SKM-1 (cell line): ENCODE measurements around the gene TMPRSS13.
"Not testable (repeated sequence)": the region's sequence is repeated elsewhere in the genome, so short reads cannot be mapped to it uniquely, and the experiment has no call there.

Source experiments
- DNase-seq: peaks from one replicate; lab custom pipeline; 2025; ENCODE audit not compliant: unreplicated experiment; lab: John Stamatoyannopoulos, UW

Gene TMPRSS13

DNA sequence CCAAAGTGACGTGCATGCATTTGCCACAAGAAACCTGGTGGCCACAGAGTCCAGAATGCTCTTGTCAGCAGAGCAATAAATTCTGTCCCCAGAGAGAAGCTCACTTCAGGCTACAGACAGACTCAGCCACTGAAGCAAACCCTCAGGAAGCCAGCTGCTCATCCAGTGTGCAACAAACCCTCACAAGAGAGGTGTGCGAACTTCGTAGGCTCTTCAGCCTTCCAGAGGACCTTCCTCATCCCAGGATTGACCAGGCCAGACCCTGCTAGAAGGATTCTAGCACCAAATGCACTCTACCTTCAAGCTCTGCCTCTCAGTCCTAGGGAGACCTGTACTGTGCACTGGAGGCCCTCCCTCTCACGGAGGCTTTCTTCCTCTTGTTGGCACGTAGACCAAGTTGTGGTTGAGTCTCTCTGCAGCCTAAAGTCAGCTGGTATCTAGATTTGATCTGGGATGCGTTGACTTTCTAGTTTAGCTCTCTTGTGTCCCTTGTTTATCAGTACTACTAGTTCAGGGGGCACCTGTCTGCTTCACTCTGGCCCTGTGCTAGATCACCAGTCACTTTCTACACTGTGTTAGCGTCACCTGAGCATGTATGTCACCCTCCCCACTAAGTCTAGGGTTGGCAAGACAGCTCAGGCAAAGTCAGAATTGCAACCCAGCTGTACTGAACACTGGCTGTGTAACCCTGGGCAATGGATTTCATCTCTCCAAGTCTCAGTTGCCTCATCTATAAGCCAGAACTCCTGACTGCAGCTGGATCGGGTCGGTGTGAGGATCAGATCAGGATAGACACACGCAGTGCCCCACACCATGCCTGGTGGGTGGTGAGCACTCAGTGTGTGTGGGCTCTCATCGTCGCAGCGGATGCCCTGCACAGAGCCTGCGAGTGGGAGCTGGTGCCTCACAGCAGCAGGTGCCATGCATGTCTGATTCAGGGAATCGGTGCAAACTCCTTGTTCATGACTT, 22.1 kb upstream of the TMPRSS13 start:
- no peak for DNase-seq

DNA sequence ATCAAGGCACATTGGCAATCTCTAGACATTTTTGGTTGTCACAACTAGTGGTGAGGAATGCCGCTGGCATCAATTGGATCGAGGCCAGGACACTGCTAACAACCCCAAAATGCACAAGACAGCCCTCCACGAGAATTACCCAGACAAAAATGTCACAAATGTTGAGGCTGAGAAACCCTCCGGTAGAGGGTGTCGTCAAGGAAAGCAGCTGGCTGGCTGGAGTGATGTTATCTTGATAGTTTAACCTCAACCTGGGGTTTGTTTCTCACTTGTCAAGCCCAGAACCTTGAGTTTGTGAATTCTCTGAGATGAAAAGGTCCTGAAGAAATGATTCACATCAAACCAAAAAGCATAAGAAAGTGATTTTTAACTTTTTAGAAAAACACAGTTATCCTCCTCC, 21.1 kb upstream of the TMPRSS13 start:
- DNase-seq = no peak

DNA sequence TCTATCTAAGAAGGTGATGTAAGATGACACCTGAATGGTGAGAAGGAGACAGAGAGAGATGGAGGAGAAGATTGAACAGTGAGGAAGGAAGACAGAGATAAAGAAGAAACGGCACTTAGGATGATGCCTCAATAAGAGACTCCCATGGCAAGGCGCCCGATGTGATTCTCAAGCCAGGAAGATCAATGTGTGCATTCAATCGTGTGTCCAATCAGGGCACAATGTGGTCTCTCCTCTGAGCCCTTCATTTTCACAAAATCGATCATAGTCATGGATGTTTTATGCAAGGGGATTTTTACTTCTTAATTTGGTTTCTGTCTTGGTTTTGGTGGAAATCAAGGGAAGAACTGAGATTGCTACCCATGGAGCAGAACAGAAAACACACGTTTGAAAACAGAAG, 19.9 kb upstream of the TMPRSS13 start:
- no peak for DNase-seq

DNA sequence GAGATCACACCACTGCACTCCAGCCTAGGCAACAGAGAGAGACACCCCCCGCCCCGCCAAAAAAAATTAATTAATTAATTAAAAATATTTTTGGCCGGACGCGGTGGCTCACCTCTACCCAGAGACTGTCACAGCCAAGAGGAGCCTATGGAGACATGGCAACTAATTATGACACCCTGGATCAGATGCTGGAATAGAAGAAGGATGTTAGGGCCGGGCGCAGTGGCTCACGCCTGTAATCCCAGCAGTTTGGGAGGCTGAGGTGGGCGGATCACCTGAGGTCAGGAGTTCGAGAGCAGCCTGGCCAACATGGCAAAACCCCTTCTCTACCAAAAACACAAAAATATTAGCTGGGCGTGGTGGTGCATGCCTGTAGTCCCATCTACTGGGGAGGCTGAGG, 19.3 kb upstream of the TMPRSS13 start:
- not testable (repeated sequence) for DNase-seq

DNA sequence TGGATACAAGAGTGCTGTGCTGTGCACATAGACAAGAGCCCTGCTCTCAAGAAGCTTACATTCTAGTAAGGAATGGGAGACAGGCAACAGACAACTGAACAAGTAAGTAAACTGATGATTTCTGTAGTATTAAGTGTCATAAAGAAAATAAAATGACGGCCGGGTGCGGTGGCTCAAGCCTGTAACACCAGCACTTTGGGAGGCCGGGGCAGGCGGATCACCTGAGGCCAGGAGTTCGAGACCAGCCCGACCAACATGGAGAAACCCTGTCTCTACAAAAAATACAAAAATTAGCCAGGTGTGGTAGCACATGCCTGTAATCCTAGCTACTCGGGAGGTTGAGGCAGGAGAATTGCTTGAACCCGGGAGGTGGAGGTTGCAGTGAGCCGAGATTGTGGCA, 18.5 kb upstream of the TMPRSS13 start:
- not testable (repeated sequence) for DNase-seq

DNA sequence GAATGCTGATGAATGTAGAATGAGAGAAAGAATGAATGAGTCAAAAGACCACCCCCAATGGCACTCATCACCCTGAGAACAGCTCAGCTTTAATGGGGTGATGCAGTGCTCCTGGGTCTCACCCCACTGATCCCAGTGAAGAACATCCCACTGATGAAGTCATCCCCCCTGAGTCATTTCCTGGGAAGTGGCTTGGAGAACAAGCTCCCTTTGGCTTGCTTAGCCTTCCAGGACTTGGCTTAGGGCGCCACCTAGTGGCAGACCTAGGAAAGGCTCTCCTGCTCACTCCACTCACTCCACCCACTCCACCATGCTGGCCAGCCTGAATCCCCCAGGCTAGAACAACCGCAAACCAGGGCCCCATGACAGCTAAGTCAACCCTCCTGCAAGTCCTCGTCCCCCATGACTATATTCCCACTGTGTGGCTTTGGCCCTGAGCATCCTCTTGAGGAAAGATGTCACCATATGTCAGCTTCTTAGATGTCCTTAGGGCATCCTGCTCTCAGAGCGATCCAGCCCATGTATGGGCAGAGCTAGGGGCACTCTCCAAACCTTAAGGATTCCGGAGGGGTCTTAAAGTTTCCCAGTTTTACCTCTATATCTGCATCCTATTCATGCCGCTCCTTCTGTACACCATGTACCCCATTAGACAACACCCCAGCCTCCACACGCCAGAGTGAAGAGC, 17.8 kb upstream of the TMPRSS13 start:
- peak; percentile 73 for DNase-seq

DNA sequence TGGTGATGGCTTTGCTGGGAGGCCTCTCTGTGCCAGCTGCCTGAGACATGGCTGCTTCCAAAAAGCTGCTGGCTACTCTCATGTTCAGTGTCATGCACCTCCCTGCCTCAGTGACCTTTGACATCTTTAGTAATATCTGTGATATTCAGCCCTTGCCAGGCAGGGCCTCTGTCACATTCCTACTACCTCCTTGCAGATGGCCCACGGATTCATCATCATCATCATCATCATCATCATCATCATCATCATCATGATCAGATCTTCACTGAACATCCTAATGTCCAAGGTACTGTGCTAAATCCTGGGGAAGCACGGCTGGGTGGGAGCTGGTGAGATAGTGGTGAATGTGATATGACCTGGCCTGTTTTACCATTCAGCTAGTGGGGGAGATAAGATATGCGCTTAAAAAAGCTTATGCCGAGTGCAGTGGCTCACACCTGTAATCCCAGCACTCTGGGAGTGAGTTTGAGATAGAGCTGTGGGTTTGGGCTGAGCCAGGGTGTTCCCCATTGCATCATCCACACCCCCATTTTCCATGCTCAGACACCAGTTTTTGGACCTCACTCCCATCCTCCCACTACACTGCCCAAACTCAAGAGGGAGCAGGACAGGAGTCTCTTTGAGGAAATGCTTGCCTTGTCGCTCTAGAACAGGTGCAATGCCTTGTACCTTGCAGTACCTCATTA, 17.1 kb upstream of the TMPRSS13 start:
- DNase-seq = no peak

DNA sequence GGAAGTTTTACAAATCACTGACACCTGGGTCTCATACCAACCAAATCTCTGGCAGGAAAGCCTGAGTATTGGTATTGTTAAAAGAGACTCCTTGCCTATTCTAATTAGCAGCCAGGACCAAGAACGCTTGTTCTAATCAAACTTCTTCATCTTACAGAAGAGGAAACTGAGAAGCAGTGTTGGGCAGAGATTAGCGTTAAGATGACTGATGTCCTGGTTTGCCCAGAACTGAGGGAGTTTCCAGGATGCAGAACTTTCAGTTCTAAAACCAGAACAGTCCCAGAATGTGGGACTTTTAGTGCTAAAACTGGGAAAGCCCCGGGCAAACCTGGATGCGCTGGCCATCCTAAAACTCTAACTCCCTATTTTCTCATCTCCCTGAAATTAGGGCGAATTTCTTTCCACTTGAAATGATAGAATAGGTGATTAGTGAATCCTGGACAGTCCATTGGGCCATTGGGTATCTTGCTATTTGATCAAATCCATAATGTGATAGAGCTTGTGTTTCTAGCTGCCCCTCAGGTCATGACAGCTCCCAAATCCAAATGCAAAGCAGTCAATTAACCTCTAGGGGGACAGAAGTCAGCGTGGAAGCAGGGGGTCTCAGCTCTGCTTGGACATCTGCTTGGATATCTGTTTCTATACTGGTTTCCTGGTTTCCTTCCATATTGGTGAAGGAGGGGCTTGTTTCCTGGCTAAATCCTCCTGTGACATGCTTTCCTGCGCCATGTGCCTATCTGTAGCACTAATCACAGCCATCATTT, 16.0 kb upstream of the TMPRSS13 start:
- DNase-seq = no peak

DNA sequence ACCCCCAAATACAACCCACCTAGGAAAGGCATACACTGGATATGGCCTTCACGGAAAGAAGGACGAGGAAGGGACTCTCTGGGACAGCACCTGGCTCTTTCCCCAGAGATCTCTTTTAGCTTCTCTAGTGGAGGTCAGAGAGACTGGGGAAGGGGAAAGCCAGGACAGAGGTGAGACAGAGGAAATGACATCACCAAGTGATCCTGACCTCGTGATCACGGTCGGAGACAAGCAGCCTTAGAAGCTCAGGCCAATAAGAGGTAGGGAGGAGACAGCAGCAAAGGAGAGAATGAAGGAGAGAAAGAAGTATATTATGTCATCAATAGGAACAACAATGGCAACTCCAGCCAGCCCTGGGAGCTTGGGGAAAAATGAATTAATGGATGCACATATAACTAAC, 15.4 kb upstream of the TMPRSS13 start:
- no peak for DNase-seq

DNA sequence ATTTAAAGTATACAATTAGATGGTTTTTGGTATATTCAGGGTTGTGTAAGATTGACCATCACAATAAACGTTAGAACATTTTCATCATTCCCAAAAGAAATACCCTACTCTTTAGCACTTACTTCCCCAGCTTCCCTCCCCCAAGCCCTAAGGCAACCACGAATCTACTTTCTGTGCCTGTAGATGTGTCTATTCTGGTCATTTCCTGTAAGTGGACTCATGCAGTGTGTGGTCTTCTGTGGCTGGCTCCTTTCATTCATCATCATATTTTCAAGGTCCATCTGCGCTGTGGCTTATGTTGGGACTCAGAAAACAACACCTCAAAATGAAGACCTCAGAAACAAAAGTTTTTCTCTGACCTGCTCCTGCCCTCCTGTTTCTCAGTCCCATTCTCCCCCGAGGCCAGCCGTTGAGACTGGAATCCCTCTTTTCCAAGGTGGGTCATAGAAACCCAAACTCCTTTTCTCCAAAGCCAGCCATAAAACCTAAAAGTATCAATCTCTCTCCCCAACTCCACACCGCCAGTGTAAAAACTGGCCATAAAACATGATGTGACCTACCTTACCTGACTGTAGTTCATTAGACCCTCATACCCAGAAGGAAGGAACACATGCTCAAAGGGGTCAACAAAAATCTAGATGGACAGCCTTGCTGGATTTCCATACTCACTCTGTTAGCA, 12.9 kb upstream of the TMPRSS13 start:
- no peak for DNase-seq

DNA sequence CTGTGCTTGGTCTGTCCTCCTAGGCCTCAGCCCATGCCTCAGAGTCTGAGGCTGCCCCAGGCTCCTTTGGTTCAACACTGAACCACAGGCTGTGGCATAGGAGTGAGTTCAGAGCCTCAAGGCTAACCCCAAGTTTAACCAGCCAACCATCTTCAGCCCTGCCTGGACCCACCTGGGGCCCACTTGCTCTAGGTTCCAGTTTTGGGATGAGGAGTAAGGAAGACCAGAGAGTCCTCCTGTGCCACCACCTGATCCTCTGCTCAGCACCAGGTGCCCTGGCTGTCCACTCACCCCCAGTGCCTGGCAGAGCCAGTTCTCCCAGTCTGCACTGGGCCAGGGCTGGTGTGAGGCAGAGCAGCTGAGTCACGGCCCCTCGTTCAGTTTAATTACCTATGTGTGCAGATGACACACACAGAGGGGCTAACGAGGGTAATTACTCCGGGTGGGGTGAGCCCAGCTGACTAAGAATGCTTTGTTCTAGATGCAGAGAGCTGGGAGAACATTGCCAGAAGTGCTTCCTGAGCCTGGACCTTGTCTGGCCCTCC, 12.0 kb upstream of the TMPRSS13 start:
- no peak for DNase-seq

DNA sequence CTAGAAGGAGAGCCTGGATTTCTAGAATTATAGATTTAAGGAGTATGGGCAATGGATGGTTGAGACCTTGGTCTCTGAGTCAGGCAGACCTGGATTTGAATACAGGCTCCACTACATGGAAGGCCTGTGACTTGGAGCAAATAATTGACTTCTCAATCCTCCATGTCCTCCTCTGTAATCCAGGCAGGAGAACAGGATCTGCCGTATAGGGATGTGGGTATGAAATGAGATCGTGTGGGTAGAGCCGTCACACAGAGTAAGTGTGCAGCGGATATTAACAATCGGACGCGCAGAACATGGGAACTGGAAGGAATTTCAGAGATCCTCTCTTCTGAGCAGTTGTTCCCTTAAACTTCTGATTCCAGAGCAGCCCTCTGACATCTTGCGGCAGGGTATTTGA, 11.5 kb upstream of the TMPRSS13 start:
- no peak for DNase-seq

DNA sequence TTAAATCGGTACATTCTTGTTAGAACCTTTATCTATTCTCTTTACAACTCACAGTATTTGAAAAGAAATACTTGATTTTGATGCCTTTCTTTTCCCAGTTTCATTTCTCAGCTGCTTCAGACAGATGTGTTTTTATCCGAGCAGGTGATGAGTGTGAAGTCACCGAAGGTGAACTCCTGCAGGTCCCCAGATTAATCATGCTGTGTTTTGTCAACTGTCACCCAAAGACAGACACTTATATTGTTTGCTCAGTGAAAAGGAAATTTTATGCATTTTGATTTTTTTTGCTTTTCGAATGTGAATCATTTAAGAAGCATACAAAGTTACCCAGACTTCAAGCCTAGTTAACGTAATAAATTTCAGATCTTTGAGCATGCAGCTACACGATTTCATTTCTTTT, 7.8 kb upstream of the TMPRSS13 start:
- no peak for DNase-seq

DNA sequence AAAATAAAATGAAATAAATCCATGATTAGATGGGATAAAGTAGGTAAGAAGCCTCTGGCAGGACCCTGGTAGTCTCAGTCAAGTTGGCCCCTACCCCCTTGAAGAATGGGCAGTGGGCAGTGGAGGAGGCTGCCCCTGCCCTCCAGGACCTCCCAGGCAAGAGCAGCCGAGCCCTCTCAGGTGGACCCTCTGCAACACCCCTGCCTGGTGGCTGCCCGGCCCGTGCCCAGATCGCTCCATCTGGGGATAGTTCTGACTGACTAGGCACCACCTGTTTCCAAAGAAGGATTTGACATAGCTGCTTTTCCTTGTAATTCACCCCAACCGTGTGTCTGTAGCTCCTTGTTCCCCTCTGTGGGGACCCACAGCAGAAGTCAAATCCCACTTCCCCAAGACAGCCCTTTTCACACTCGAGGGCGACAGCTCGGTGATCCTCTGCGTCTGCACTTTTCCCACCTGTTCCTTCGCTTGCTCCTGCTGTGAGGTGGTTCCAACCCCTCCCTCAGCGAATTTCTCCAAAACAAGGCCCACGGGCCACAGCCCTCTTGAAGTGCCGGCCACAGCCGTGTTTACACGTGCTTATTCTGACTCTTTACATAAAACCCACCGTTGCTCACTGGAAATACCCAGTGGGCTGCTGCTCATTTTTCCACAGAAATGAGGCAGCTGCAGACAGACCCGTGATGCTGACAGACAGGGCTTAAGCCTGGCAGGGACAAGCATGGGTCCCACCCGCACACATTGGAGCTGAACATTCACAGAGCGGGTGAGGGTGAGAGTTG, 5.5 kb upstream of the TMPRSS13 start:
- DNase-seq = no peak

DNA sequence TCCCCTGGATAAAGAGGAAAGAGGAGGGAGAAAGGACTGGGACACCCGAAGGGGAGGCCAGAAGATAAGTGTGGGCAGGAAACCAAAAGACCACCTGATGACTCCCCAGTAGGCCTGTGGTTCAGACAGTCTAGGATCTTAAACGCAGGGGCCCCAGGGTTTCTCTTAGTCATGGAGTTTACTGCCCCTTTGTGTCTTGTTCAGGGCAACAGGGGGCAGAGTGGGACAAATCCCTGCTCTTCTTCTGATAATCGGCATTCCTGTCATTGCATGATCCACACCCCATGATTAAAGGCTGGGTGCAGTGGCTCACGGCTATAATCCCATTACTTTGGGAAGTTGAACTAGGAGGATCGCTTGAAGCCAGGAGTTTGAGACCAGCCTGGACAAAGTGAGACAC, 4.7 kb upstream of the TMPRSS13 start:
- no peak for DNase-seq

DNA sequence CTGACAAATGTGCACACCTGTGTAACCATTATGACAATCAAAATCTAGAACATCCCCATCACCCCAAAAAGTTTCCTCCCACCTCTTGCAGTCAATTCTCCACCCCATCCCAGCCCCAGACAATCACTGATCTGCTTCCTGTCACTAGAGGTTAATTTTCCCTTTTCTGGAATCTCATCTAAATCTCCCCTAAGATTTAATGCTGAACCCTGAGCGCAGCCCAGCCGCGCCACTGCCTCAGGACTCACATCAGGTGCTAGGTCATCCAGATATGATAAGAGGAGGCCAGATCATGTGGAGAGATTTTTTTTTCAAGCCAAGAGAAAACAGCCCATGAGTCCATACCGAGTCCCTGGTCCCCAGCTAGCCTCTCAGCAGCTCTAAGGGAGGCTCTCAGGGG, 4.3 kb upstream of the TMPRSS13 start:
- no peak for DNase-seq

DNA sequence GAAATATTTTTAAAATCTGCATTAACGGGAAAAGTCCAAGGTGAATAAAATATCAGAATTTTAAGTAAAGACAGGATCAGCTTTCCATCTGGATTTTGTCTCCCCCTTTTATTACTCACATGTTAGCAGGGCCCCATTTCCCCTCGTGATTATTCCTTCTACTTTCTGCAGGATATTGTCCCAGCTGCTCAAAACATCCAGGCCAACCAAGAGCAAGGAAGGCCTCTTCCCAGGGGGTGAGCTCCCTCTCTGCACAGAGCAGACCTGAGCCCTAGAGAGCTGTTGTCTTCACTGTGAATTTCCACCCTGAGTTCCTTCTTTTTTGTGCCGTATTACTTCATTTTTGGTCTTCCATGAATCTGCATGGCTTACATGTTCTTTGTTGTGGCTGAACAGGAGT, 3.7 kb upstream of the TMPRSS13 start:
- DNase-seq = no peak

DNA sequence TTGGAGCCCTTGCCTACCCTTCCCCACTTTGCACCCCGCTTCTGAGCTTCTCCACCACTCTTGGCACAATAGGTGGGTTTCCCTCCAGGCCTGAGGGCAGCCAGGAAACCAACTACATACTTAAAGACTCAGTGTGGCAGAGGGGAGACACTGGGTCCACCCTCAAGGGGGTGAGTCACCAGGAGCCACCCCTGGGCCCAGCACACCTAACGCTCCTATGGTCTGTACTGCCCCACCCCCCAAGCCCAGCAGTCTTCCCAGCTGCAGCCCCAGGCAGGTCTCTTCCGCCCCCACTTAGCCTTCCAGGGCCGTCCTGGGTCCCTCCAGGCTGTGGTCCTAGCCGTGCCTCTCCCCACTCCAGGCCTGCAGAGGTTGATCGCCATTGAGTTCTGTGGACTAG, 3.2 kb upstream of the TMPRSS13 start:
- no peak for DNase-seq

DNA sequence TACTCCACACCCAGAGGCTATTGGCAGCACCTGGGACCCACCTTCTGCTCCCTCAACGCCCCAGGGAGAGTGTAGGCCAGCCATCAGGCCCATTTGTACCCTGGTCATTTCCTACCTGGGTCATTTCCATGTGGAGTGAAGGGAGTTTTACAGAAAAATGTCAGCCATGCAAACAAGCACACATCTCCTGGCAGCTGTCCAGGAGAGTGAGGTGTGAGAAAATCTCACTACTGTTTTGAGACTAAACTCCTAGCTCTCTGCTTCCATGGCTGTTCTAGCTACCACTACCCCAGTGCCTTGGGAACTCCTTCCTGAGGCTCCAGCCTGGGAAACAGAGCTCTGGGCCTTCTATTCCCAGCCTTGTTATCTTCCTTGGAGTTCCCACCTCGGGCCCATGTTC, 2.8 kb upstream of the TMPRSS13 start:
- DNase-seq = no peak
